HG03280 (cell line): Measurements from ENCODE around the gene CIT.
"Not testable (repeated sequence)": the region's sequence is repeated elsewhere in the genome, so short reads cannot be mapped to it uniquely, and the experiment has no call there.

Experiments
- ATAC-seq: cut with Tn5 transposase; IDR thresholded peaks from one replicate; pipeline ENCODE4 v1.9.1; 2021; ENCODE audit warnings: mild to moderate bottlenecking, moderate library complexity; ENCODE audit not compliant: unreplicated experiment

The CIT gene

GRCh38 chr12:119746169-119746568 lies 131.0 kb downstream of the CIT start:
- no peak for ATAC-seq

- ATAC-seq: no peak
Observed at GRCh38 chr12:119744900-119745606, 132.1 kb downstream of the CIT start.

GRCh38 chr12:119742700-119743099 lies 134.4 kb downstream of the CIT start:
- no peak for ATAC-seq

- ATAC-seq: no peak
Observed at GRCh38 chr12:119740830-119741229, 136.3 kb downstream of the CIT start.

- no peak for ATAC-seq
Observed at GRCh38 chr12:119735079-119735478, 142.0 kb downstream of the CIT start.

- ATAC-seq: no peak
Observed at GRCh38 chr12:119730381-119730780, 146.7 kb downstream of the CIT start.

GRCh38 chr12:119729871-119730270 lies 147.2 kb downstream of the CIT start:
- ATAC-seq: no peak

- no peak for ATAC-seq
Observed at GRCh38 chr12:119728444-119728745, 148.7 kb downstream of the CIT start.

- no peak for ATAC-seq
Observed at GRCh38 chr12:119727600-119728443, 149.3 kb downstream of the CIT start.

GRCh38 chr12:119725523-119725922 lies 151.6 kb downstream of the CIT start:
- no peak for ATAC-seq

- ATAC-seq: no peak
Observed at GRCh38 chr12:119721306-119721705, 155.8 kb downstream of the CIT start.

- ATAC-seq: no peak
Observed at GRCh38 chr12:119720349-119720748, 156.8 kb downstream of the CIT start.

GRCh38 chr12:119718141-119718540 lies 159.0 kb downstream of the CIT start:
- no peak for ATAC-seq

- no peak for ATAC-seq
Observed at GRCh38 chr12:119715268-119715620, 161.9 kb downstream of the CIT start.

- ATAC-seq: no peak
Observed at GRCh38 chr12:119714614-119715267, 162.4 kb downstream of the CIT start.

GRCh38 chr12:119713551-119714031 lies 163.5 kb downstream of the CIT start:
- no peak for ATAC-seq

GRCh38 chr12:119712721-119713120 lies 164.4 kb downstream of the CIT start:
- ATAC-seq: no peak

- ATAC-seq: no peak
Observed at GRCh38 chr12:119711693-119712092, 165.4 kb downstream of the CIT start.

GRCh38 chr12:119710965-119711551 lies 166.1 kb downstream of the CIT start:
- no peak for ATAC-seq

- no peak for ATAC-seq
Observed at GRCh38 chr12:119710374-119710964, 166.7 kb downstream of the CIT start.

GRCh38 chr12:119706427-119706826 lies 170.7 kb downstream of the CIT start:
- not testable (repeated sequence) for ATAC-seq
